Inflammatory macrophage (primary cell): Measurements from ENCODE around the gene MRAS.
"Not testable (repeated sequence)": the region's sequence is repeated elsewhere in the genome, so short reads cannot be mapped to it uniquely, and the experiment has no call there.

Experiments
- DNase-seq, 2 donors: peaks; one replicate each; pipeline ENCODE4 v3.0.0-alpha.2; 2020 to 2022

Gene MRAS

GRCh38 chr3:138389841-138390581 is 41.6 kb downstream of the MRAS start:
- no peak for DNase-seq

- no peak for DNase-seq
Measured at GRCh38 chr3:138390582-138390932, 42.2 kb downstream of the MRAS start.

DNA sequence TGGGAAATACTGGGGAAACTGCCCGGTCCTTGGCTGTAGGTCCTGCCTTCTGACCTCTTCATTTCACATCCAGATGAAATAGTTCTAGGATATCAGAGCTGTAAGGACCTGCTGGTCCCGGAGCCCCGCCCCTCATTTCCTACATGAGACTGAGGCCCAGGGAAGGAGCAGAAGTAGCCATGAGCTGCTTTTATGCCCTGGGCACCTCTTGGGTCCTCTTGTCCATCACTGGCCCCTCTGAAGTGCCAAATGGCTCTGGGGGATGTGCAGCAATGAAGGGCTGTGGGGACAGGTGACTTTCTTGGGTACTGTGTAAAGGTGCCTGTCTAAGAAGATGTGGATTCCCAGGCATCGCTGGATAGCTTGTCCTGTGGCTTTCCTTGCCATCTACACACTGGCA is 45.8 kb downstream of the MRAS start:
- no peak for DNase-seq

GRCh38 chr3:138394686-138395085 is 46.3 kb downstream of the MRAS start:
- peak; percentile 35 to 66 for DNase-seq

DNA sequence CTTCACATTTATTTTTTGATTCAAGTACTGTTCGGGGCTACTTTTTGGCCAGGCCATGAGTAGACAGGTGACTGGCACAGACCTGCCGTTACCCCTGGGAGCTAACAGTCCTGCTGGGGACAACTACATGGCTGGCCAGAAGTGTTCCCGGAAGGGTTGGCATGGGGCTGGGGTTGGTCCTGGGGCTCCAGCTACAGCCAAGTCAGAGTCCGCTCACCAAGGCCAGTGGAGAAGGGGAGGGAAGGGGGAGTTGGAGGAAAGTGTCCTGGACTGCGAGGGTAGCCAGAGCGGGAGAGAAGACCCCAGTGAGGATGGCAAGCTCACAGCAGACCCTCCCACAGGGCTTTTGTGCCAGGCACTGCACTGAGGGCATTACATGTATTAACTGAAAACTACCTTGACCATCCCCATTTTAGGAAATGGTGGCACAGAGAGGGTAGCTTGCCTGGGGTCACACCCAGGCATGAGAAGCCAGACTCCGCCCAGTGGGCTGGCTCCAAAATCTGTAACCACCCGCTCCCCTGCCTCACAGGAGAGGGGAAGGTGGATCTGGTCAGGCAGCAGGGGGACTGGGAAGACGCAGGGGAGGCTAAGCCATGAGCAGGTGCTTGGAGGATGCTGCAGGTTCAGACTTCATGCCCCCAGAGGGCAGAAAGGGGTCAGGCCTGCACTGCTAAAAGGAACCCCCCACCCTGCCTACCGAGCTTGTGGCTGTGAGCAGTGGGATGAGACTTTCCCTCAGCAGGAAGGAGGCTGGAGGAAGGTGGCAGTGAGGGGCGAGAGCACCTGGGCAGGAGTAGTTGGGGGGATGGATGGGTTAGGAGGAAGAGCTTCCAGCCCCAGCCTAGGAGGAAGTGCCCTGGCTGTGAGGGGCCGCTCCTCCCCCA is 47.7 kb downstream of the MRAS start:
- DNase-seq, result no peak

GRCh38 chr3:138396752-138397410 is 48.5 kb downstream of the MRAS start:
- no peak for DNase-seq

DNA sequence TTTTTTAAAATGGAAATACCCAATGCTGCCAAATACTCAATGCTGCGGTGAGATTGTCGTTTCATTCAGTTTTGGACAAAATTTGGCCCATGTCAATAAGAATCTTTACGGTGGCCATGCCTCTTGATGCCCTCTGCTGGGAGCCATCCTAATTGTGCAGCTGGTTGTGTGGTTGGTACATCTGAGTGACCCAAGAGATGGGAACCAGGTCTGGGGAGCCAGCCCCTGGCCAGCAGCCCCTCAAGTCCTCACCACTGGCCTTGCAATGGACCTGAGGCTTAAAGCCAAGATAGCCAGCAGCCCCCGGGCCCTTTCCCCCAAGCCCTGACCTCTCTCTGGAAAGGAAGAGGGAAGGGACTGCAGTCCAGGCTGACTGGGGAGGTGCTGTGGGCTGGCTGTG is 49.6 kb downstream of the MRAS start:
- DNase-seq, result no peak

- DNase-seq, result no peak
Measured at GRCh38 chr3:138398791-138399575, 50.6 kb downstream of the MRAS start.

- no peak for DNase-seq
Measured at GRCh38 chr3:138399766-138400165, 51.4 kb downstream of the MRAS start.

DNA sequence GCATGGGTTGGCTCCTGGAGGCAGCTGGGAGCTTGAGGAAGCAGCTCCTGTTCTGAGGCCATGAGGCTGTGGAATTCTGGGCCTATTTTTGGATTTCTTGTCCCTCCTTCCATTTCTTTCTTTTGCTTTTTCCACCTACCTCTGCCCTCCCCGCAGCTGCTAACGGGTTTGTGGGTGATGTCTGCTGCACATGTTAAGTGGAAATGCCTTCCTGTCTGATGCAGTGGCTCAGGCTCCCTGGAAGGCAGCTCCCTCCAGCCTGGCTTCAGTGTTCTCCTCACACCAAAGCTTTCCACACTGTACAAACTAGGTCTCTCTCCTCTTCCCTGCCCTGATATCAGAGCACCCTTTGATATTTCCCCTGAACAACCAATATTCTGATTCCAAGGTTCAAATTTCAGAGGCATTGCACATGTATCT is 52.3 kb downstream of the MRAS start:
- no peak for DNase-seq

DNA sequence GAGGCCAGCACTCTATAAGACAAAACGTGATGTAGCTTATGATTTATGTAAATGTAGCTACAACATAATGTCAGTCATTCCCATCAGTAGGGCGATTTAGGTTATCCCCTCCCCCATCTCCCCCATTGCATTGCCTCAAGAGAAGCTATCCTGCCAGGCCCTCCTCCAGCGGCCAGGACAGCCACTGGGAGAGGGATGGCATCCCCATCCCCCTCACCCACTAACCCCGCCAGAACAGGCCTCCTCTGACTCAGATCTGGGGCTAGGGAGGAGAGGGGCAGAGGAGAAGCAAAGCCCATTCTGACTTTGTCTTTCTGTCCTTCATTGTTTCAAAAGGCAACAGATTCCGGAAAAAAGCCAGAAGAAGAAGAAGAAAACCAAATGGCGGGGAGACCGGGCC is 53.5 kb downstream of the MRAS start:
- no peak for DNase-seq

- DNase-seq, result no peak
Measured at GRCh38 chr3:138404121-138404520, 55.7 kb downstream of the MRAS start.

DNA sequence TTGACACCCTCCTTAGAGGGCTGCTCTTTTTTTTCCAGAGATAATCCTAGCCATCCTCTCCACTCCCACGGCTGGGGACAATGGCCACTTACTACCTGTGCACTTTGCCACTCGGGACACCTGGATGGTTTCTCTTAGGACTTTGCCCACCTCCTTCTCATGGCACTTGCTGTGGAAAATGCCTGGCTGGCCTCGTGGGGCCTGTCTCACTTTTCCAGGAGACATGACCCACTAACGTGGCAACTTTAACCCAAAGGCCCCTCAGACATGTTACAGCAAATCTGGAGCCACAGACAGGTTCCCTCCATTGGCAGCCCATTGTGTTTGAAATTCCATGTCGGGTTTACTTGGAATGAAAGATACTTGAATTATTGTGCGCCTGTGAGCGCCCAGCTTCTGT is 56.6 kb downstream of the MRAS start:
- DNase-seq, result no peak

- DNase-seq, result no peak
Measured at GRCh38 chr3:138405486-138405885, 57.1 kb downstream of the MRAS start.

GRCh38 chr3:138406606-138407005 is 58.2 kb downstream of the MRAS start:
- no peak for DNase-seq

GRCh38 chr3:138407236-138407907 is 59.0 kb downstream of the MRAS start:
- no peak for DNase-seq

DNA sequence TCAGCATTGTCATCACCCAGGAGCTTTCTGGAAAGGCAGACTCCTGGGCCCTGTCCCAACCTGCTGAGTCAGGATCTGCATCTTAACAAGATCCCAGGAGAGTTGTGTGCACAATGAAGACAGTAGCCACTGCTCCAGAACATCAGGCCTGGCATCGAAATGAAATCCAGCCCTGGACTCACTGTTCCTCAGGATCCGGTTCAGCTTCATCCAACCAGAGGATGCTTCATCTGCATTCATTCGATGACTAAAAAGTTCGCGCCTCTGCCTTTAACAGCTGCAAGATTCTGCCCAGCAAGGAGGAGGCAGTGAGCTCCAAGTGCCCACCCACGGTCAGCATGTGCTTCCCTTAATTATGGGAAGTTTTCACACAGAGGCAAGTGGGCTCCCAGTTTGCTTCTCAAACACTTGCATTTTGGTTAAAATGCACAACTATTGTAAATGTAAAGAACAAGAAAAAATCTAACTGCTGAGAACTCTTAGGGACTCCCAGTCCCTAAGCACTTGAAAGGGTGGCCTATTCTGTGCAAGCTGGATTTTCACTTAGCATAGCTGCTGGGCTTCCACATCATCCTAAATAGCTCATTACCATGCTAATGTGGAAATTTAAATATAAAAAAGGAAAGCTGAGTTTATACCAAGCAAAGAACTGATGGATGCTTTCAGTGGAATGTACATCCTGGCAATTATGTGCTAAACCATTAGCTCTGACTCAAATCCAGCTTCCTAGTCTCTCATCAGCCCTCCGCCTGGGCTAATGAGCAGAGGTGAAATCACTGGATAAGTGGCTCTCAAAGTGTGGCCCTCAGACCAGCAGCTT is 60.6 kb downstream of the MRAS start:
- DNase-seq, result peak; percentile 75 to 91

GRCh38 chr3:138412821-138413551 is 64.6 kb downstream of the MRAS start:
- peak; percentile 88 to 90 for DNase-seq

DNA sequence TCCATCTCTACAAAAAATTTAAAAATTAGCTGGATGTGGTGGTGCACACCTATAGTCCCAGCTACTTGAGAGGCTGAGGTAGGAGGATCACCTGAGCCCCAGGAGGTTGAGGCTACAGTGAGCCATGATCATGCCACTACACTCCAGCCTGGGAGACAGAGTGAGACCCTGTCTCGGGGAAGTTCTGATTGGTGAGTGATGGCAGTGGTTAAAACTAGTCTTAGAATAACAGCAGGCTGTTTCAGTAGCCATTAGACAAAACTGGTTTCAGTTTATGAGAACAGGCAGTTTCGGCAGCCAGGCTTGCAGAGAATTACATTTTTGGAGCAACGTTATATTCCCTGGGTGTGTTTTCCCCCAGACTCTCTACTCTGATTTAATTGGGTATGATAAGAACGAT is 67.9 kb downstream of the MRAS start:
- DNase-seq, result not testable (repeated sequence)

GRCh38 chr3:138417559-138417982 is 69.2 kb downstream of the MRAS start:
- DNase-seq, result peak; percentile 73 to 83
